ENCODE measurements around the gene TRMT1L.

DNA sequence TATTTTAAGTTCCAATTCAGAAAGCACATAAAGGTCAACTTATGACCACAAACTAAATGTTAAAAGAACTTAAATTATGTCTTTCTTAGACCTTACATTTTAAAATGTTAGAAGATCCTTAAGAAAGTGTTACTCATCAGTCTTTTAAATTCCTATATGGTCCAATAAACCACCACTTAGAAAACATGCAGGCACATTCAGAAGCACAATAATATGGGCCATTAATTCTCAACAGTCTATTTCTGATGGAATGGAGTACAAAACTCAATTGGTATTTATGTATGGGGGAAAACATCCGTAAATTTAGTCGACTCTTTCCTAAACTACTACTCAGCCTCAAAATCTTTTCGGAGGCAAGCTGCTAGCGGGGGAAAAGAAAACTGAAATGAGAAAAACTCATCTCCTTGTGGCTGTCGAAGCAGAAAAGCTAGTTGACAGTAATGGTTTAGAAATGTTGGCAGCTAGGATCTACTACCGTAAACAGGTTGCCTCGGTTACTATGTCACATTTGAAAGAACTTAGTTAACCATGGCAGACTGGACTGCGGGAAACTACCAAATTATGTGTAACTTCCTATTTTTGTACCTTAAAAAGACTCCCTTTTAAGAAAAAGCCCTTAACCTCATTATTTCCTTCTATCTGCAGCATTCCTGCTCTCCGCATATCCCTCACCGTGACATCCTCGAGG, 1.0 kb downstream of the TRMT1L start:
- no peak for TF ChIP-seq POLR2A (IDR thresholded peaks at IDR 0.05)
- TF ChIP-seq, protein P1, sequence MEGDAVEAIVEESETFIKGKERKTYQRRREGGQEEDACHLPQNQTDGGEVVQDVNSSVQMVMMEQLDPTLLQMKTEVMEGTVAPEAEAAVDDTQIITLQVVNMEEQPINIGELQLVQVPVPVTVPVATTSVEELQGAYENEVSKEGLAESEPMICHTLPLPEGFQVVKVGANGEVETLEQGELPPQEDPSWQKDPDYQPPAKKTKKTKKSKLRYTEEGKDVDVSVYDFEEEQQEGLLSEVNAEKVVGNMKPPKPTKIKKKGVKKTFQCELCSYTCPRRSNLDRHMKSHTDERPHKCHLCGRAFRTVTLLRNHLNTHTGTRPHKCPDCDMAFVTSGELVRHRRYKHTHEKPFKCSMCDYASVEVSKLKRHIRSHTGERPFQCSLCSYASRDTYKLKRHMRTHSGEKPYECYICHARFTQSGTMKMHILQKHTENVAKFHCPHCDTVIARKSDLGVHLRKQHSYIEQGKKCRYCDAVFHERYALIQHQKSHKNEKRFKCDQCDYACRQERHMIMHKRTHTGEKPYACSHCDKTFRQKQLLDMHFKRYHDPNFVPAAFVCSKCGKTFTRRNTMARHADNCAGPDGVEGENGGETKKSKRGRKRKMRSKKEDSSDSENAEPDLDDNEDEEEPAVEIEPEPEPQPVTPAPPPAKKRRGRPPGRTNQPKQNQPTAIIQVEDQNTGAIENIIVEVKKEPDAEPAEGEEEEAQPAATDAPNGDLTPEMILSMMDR (IDR thresholded peaks at IDR 0.05): no peak
